ENCODE results near the gene SRPK3.

- TF ChIP-seq CTCF (IDR thresholded peaks at IDR 0.05) = no peak
- TF ChIP-seq ZBTB33 (IDR thresholded peaks at IDR 0.05; ENCODE audit: borderline replicate concordance, low read depth) = no peak
- TF ChIP-seq RAD21 (IDR thresholded peaks at IDR 0.05; ENCODE audit: low read length) = no peak
- TF ChIP-seq NRF1 (IDR thresholded peaks at IDR 0.05; ENCODE audit: low read depth, low read length) = no peak
- TF ChIP-seq FOSL2 (IDR thresholded peaks at IDR 0.05; ENCODE audit: borderline replicate concordance, low read depth) = no peak
- no peak for TF ChIP-seq RXRA (IDR thresholded peaks at IDR 0.05; ENCODE audit: borderline replicate concordance, low read depth)
Measured at GRCh38 chrX:153825042-153825441, 44.2 kb downstream of the SRPK3 start.
